HCT116 (cell line): Measurements from ENCODE around the gene CCDC158. TPM values are rescaled to one million over a fixed set of nuclear protein-coding genes. Genes with fewer than 3 reads are reported as not detected.

ENCODE experiments used
- ATAC-seq: fragments of 200-7000 bp; cut with Tn5 transposase; 2 replicates; pipeline ENCODE4 v1.9.1; 2020; ENCODE audit warnings: mild to moderate bottlenecking, moderate library complexity
- BruUV-seq: library from RNA; stranded (reverse); fragments of 400-500 nt; replicated peaks from 2 replicates; lab custom pipeline; 2021; lab: Mats Ljungman, UMichigan
- CTCF ChIA-PET: fragments of 300-600 bp; sonication (Branson Sonifier 250); formaldehyde crosslinking; loops from one replicate; lab custom pipeline; 2021; ENCODE audit warnings: antibody characterized with exemption; lab: Charles Lee
- POLR2A ChIA-PET: fragments of 300-600, 350-600 bp; sonication (Branson Sonifier 250); formaldehyde crosslinking; loops from one replicate; lab custom pipeline; 2021; ENCODE audit warnings: antibody characterized with exemption; lab: Charles Lee
- RAD21 ChIA-PET, 2 experiments: fragments of 300-600 bp; sonication (Branson Sonifier 250); formaldehyde crosslinking; loops; one replicate each; lab custom pipeline; 2023; ENCODE audit warnings: low total read pairs in 2 of 2; ENCODE audit not compliant: uncharacterized antibody in 2 of 2, unreplicated experiment in 2 of 2, low non-redundant PET in 1 of 2; lab: Charles Lee
- DNase-seq: peaks from one replicate; pipeline ENCODE4 v3.0.0-alpha.2; 2010; ENCODE audit warnings: low read depth, low spot score
- H2AFZ ChIP-seq: fragments of 200-600 bp; shearing (Covaris generic), sonication (generic); 2 replicates; pipeline ENCODE4 v1.6.1; 2017; ENCODE audit warnings: low read depth, mixed run types, mixed read lengths, antibody characterized with exemption, low read length; ENCODE audit not compliant: poor library complexity, severe bottlenecking
- H3K27ac ChIP-seq: 2 replicates; pipeline ENCODE4 v1.5.1; 2012; ENCODE audit warnings: low read depth, low read length
- H3K27me3 ChIP-seq: fragments of 200-600 bp; sonication (generic); 2 replicates; pipeline ENCODE4 v1.6.1; 2016; ENCODE audit warnings: mixed run types, low read length, mixed read lengths; ENCODE audit not compliant: insufficient read depth
- H3K36me3 ChIP-seq, 2 experiments: fragments of 200-500 bp in 1 of 2; fragments of 200-600 bp in 1 of 2; sonication (Bioruptor generic) in 1 of 2; sonication (generic) in 1 of 2; 2 replicates each; pipeline versions ENCODE4 v1.5.1 to v1.6.1; 2014 to 2016; ENCODE audit warnings: low read length in 2 of 2, inconsistent platforms in 1 of 2, mixed read lengths in 1 of 2, mixed run types in 1 of 2; ENCODE audit not compliant: insufficient read depth in 2 of 2, control insufficient read depth in 1 of 2
- H3K4me1 ChIP-seq, 2 experiments: fragments of 200-600 bp in 1 of 2; sonication (generic) in 1 of 2; 2 replicates each; pipeline versions ENCODE4 v1.5.1 to v1.6.1; 2012 to 2017; ENCODE audit warnings: low read length in 2 of 2, inconsistent platforms in 1 of 2, mild to moderate bottlenecking in 1 of 2, mixed read lengths in 1 of 2, mixed run types in 1 of 2, moderate library complexity in 1 of 2; ENCODE audit not compliant: insufficient read depth in 2 of 2, control insufficient read depth in 1 of 2
- H3K4me2 ChIP-seq: fragments of 200-600 bp; sonication (generic); 2 replicates; pipeline ENCODE4 v1.6.1; 2017; ENCODE audit warnings: mixed run types, low read length, mixed read lengths
- H3K4me3 ChIP-seq, 2 experiments: fragments of 200-600 bp in 1 of 2; sonication (generic) in 1 of 2; replicated peaks in 1 of 2; 2 replicates each; pipeline ENCODE4 v1.5.1; 2011 to 2016; ENCODE audit warnings: low read length in 2 of 2, control low read depth in 1 of 2, low read depth in 1 of 2, mild to moderate bottlenecking in 1 of 2, mixed read lengths in 1 of 2, mixed run types in 1 of 2
- H3K79me2 ChIP-seq: fragments of 200-600 bp; sonication (generic); 2 replicates; pipeline ENCODE4 v1.6.1; 2017; ENCODE audit warnings: mild to moderate bottlenecking, mixed run types, low read length, moderate library complexity, mixed read lengths; ENCODE audit not compliant: insufficient read depth
- H3K9ac ChIP-seq: fragments of 200-600 bp; sonication (generic); 2 replicates; pipeline ENCODE4 v1.6.1; 2016; ENCODE audit warnings: low read length, mixed read lengths
- H3K9me2 ChIP-seq: fragments of 200-600 bp; sonication (generic), shearing (Covaris generic); 2 replicates; pipeline ENCODE4 v1.6.1; 2017; ENCODE audit warnings: mixed run types, mild to moderate bottlenecking, moderate library complexity; ENCODE audit not compliant: insufficient read depth
- H3K9me3 ChIP-seq, 2 experiments: fragments of 200-500 bp in 1 of 2; fragments of 200-600 bp in 1 of 2; sonication (Bioruptor generic) in 1 of 2; sonication (generic) in 1 of 2; 2 replicates each; pipeline ENCODE4 v1.6.1; 2014 to 2017; ENCODE audit warnings: low read length in 2 of 2, mixed read lengths in 2 of 2, inconsistent platforms in 1 of 2, low read depth in 1 of 2, mild to moderate bottlenecking in 1 of 2, mixed run types in 1 of 2, moderate library complexity in 1 of 2; ENCODE audit not compliant: control insufficient read depth in 1 of 2, insufficient read depth in 1 of 2
- H4K20me1 ChIP-seq: fragments of 200-600 bp; sonication (generic), shearing (Covaris generic); 2 replicates; pipeline ENCODE4 v1.6.1; 2017; ENCODE audit warnings: mixed run types, mild to moderate bottlenecking, moderate library complexity; ENCODE audit not compliant: insufficient read depth
- CBX3 ChIP-seq: IDR thresholded peaks from 2 replicates; pipeline ENCODE4 v1.6.1; 2012; ENCODE audit warnings: low read depth
- EGR1 ChIP-seq: IDR thresholded peaks from 2 replicates; pipeline ENCODE4 v1.6.1; 2012; ENCODE audit warnings: low read depth
- ELF1 ChIP-seq: IDR thresholded peaks from 2 replicates; pipeline ENCODE4 v1.6.1; 2012; ENCODE audit warnings: low read depth, borderline replicate concordance
- JUND ChIP-seq: IDR thresholded peaks from 2 replicates; pipeline ENCODE4 v1.6.1; 2012
- MAX ChIP-seq: IDR thresholded peaks from 2 replicates; pipeline ENCODE4 v1.6.1; 2012
- POLR2A ChIP-seq: IDR thresholded peaks from 2 replicates; pipeline ENCODE4 v1.7.0; 2011; ENCODE audit warnings: borderline replicate concordance; ENCODE audit not compliant: insufficient read depth, insufficient read length; ENCODE audit errors: extremely low read depth
- POLR2AphosphoS5 ChIP-seq: IDR thresholded peaks from 2 replicates; pipeline ENCODE4 v1.6.1; 2011; ENCODE audit warnings: mild to moderate bottlenecking, low read depth, low read length, moderate library complexity
- REST ChIP-seq: IDR thresholded peaks from 2 replicates; pipeline ENCODE4 v1.6.1; 2012; ENCODE audit warnings: low read depth
- SIN3A ChIP-seq: IDR thresholded peaks from 2 replicates; pipeline ENCODE4 v1.6.1; 2012; ENCODE audit warnings: low read depth
- SP1 ChIP-seq: IDR thresholded peaks from 2 replicates; pipeline ENCODE4 v1.6.1; 2012; ENCODE audit warnings: low read depth
- SRF ChIP-seq: IDR thresholded peaks from 2 replicates; pipeline ENCODE4 v1.6.1; 2012; ENCODE audit warnings: low read depth
- TCF7L2 ChIP-seq: IDR thresholded peaks from 2 replicates; pipeline ENCODE4 v1.7.0; 2011; ENCODE audit warnings: borderline replicate concordance, inconsistent platforms; ENCODE audit not compliant: insufficient read depth, insufficient read length; ENCODE audit errors: extremely low read depth
- YY1 ChIP-seq: IDR thresholded peaks from 2 replicates; pipeline ENCODE4 v1.6.1; 2011; ENCODE audit warnings: low read length, low read depth, moderate library complexity, mild to moderate bottlenecking; ENCODE audit not compliant: insufficient replicate concordance; ENCODE audit errors: extremely low read depth
- intact Hi-C: fragments of 100-400 bp; cut with micrococcal nuclease; formaldehyde crosslinking; loops from 2 replicates; pipeline ENCODE4 v1.10.0; 2022
- total RNA-seq: library from RNA; stranded (reverse); gene quantifications from one replicate; pipeline ENCODE4 v1.2.1, GENCODE V29; 2021; ENCODE audit not compliant: unreplicated experiment
- TF ChIP-seq, protein P1 (sequence below): IDR thresholded peaks from 2 replicates; pipeline ENCODE4 v1.6.1; 2011; ENCODE audit warnings: mild to moderate bottlenecking, low read length, moderate library complexity; ENCODE audit not compliant: insufficient replicate concordance; ENCODE audit errors: extremely low read depth
- TF ChIP-seq, protein P2 (sequence below): IDR thresholded peaks from 2 replicates; pipeline ENCODE4 v1.6.1; 2012

CCDC158 gene
- total RNA-seq, 1 experiment from 2014 or later, result not detected

DNA sequence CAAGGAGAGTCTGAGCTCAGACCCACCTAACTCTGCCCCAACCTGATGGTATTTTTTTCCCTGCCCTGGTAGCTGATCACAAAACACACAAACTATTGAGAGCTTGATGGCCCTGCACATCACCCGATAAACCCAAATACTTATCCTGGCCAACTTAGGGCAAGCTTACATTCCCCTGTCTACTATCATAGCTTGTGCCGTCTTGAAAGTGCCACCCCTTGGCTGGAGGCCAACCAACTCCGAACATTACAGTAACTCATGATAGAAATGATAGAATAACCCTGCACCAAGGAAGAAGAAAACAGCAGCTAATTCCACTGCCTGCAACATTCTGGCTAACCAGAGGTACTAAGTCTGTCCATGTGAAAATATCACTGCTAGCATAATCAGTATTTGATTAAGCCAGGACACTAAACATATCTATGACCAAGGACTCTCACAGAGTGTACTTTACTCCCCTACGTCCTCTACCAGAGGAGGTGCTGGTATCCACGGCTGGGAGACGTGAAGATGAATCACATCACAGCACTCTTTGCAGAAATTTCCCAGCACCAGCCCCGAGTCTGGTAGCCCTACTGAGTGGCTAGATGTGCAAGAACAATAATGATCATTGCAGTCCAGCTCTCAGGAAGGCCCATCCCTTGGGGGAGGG lies 105.5 kb downstream of the CCDC158 start:
- TF ChIP-seq SRF, result no peak
- peaks cover 0 to 4% of the 10 kb centered on the region in 2 experiments; a peak in 1 of 4 replicates for H3K4me1 ChIP-seq
- ChIA-PET RAD21 (no interaction called here), CTCF (no interaction called here), POLR2A (interaction anchor here (0.6 kb wide), 1 partner anchor 136 kb away, joined by 3 read pairs; no protein-coding TSS in a partner anchor)
- no peak for ATAC-seq
- H2AFZ ChIP-seq, result no peak overlapping the region
- H4K20me1 ChIP-seq, result no peaks in the 10 kb centered on the region
- no TSS peak for BruUV-seq
- H3K9me2 ChIP-seq, result no peaks in the 10 kb centered on the region
- H3K36me3 ChIP-seq, result no peaks in the 10 kb centered on the region
- no peaks in the 10 kb centered on the region for H3K27me3 ChIP-seq
- no peak for DNase-seq
- intact Hi-C loops, result no loop called here
- H3K79me2 ChIP-seq, result no peaks in the 10 kb centered on the region
- no peak overlapping the region for H3K4me3 ChIP-seq
- no peak overlapping the region for H3K4me2 ChIP-seq
- no peaks in the 10 kb centered on the region for H3K9me3 ChIP-seq
- no peak overlapping the region for H3K9ac ChIP-seq
- no peak overlapping the region for H3K27ac ChIP-seq

DNA sequence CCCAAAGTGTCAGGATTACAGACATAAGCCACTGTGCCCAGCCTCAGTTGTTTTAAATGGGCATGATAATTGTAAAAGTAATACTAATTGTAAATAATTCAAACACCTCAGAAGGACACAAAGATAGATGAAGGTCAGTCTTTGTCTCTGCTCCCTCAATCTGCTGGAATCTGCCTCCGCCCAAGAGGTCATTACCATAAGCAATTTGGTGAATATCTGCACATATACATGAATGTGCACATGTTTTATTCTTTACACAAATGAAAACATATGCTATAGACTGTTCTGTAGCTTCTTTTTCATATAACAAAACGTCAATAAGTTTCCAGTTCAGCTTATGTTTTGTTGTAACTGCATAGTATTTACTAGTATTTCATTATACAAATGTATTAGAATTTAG lies 107.4 kb downstream of the CCDC158 start:
- H3K9me2 ChIP-seq, result no peaks in the 10 kb centered on the region
- intact Hi-C loops, result no loop called here
- H4K20me1 ChIP-seq, result no peaks in the 10 kb centered on the region
- no peak overlapping the region for H3K4me2 ChIP-seq
- no peak for ATAC-seq
- ChIA-PET RAD21 (no interaction called here), POLR2A (no interaction called here), CTCF (no interaction called here)
- no peak for DNase-seq
- H3K79me2 ChIP-seq, result no peaks in the 10 kb centered on the region
- BruUV-seq, result no TSS peak
- no peak overlapping the region for H3K27ac ChIP-seq
- no peak overlapping the region for H3K4me3 ChIP-seq
- peaks cover 0 to 4% of the 10 kb centered on the region in 2 experiments; a peak in 2 of 4 replicates for H3K4me1 ChIP-seq
- no peaks in the 10 kb centered on the region for H3K27me3 ChIP-seq
- H3K9me3 ChIP-seq, result no peaks in the 10 kb centered on the region
- 0 out of 4 replicates have a peak, but pooled peaks cover 0 to 2% of the 10 kb centered on the region in 2 experiments for H3K36me3 ChIP-seq
- no peak overlapping the region for H2AFZ ChIP-seq
- H3K9ac ChIP-seq, result no peak overlapping the region
- no peak for TF ChIP-seq SP1
- TF ChIP-seq CBX3, result no peak
- no peak for TF ChIP-seq POLR2A
- TF ChIP-seq POLR2AphosphoS5, result no peak
- no peak for TF ChIP-seq ELF1
- TF ChIP-seq YY1, result no peak
- TF ChIP-seq, protein P1, sequence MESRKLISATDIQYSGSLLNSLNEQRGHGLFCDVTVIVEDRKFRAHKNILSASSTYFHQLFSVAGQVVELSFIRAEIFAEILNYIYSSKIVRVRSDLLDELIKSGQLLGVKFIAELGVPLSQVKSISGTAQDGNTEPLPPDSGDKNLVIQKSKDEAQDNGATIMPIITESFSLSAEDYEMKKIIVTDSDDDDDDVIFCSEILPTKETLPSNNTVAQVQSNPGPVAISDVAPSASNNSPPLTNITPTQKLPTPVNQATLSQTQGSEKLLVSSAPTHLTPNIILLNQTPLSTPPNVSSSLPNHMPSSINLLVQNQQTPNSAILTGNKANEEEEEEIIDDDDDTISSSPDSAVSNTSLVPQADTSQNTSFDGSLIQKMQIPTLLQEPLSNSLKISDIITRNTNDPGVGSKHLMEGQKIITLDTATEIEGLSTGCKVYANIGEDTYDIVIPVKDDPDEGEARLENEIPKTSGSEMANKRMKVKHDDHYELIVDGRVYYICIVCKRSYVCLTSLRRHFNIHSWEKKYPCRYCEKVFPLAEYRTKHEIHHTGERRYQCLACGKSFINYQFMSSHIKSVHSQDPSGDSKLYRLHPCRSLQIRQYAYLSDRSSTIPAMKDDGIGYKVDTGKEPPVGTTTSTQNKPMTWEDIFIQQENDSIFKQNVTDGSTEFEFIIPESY, result no peak
- TF ChIP-seq EGR1, result no peak
- TF ChIP-seq REST, result no peak
- TF ChIP-seq SIN3A, result no peak
- TF ChIP-seq, protein P2, sequence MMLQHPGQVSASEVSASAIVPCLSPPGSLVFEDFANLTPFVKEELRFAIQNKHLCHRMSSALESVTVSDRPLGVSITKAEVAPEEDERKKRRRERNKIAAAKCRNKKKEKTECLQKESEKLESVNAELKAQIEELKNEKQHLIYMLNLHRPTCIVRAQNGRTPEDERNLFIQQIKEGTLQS, result no peak
- no peak for TF ChIP-seq TCF7L2
- TF ChIP-seq JUND, result no peak
- no peak for TF ChIP-seq MAX
